Measurements from ENCODE around the gene CUL9.

Gene CUL9

GRCh38 chr6:43202451-43202850 lies 20.5 kb downstream of the CUL9 start:
- DNase-seq: no peak

GRCh38 chr6:43203029-43203717 lies 21.2 kb downstream of the CUL9 start:
- no peak for DNase-seq

- no peak for DNase-seq
Observed at GRCh38 chr6:43203718-43204095, 21.7 kb downstream of the CUL9 start.

- no peak for DNase-seq
Observed at GRCh38 chr6:43204271-43205105, 22.5 kb downstream of the CUL9 start.

- no peak for DNase-seq
Observed at GRCh38 chr6:43205849-43206248, 23.9 kb downstream of the CUL9 start.

- DNase-seq: no peak
Observed at GRCh38 chr6:43207286-43207685, 25.3 kb downstream of the CUL9 start.

GRCh38 chr6:43211955-43212354 lies 30.0 kb downstream of the CUL9 start:
- DNase-seq: no peak

GRCh38 chr6:43213431-43213830 lies 31.4 kb downstream of the CUL9 start:
- DNase-seq: no peak

GRCh38 chr6:43215066-43215465 lies 33.1 kb downstream of the CUL9 start:
- no peak for DNase-seq

GRCh38 chr6:43216200-43216599 lies 34.2 kb downstream of the CUL9 start:
- DNase-seq: no peak

- no peak for DNase-seq
Observed at GRCh38 chr6:43217351-43217750, 35.4 kb downstream of the CUL9 start.

- DNase-seq: no peak
Observed at GRCh38 chr6:43219119-43219518, 37.1 kb downstream of the CUL9 start.

GRCh38 chr6:43219814-43220213 lies 37.8 kb downstream of the CUL9 start:
- no peak for DNase-seq

GRCh38 chr6:43220439-43220951 lies 38.5 kb downstream of the CUL9 start:
- no peak for DNase-seq

- DNase-seq: no peak
Observed at GRCh38 chr6:43221046-43221972, 39.3 kb downstream of the CUL9 start.

- DNase-seq: no peak
Observed at GRCh38 chr6:43222418-43223059, 40.5 kb downstream of the CUL9 start.

GRCh38 chr6:43223175-43223574 lies 41.2 kb downstream of the CUL9 start:
- DNase-seq: no peak

- no peak for DNase-seq
Observed at GRCh38 chr6:43226192-43226851, 44.3 kb downstream of the CUL9 start.

- peak; percentile 90 for DNase-seq
Observed at GRCh38 chr6:43228951-43229802, 47.2 kb downstream of the CUL9 start, which contains the start of gene DNPH1. DNPH1 (minus strand) TSS chr6:43229481; CDS start chr6:43229456, 25 bp downstream.

- no peak for DNase-seq
Observed at GRCh38 chr6:43229803-43230620, 48.0 kb downstream of the CUL9 start.

All from activated T-cell treated with anti-CD3 and anti-CD28 coated beads, Interleukin-2, amount 50 U/mL, for 1 hour (primary cell).